Activated B cell treated with CpG ODN at 0.5 μM for 24 hours (primary cell): ENCODE results near the gene TFCP2. TPM values are rescaled to one million over a fixed set of nuclear protein-coding genes. Genes with fewer than 3 reads are reported as not detected.

ENCODE experiments used
- ATAC-seq: fragments of 200-7000 bp; cut with Tn5 transposase; one replicate; pipeline ENCODE4 v1.10.0; 2021; ENCODE audit warnings: low read depth, mild to moderate bottlenecking, moderate library complexity
- CTCF ChIA-PET: fragments of 350-600 bp; sonication (Branson Sonifier 250); formaldehyde crosslinking; loops from one replicate; lab custom pipeline; 2021; ENCODE audit warnings: antibody characterized with exemption; lab: Charles Lee
- POLR2A ChIA-PET: fragments of 350-600 bp; sonication (Branson Sonifier 250); formaldehyde crosslinking; loops from one replicate; lab custom pipeline; 2021; ENCODE audit warnings: antibody characterized with exemption; lab: Charles Lee
- DNase-seq: peaks from one replicate; pipeline ENCODE4 v3.0.0; 2022
- H3K27ac Mint-ChIP-seq: one replicate; pipeline ENCODE4 v1.8.0; 2020; ENCODE audit warnings: mixed read lengths
- H3K27me3 Mint-ChIP-seq: one replicate; pipeline ENCODE4 v1.8.0; 2021; ENCODE audit warnings: mixed read lengths
- H3K36me3 Mint-ChIP-seq: one replicate; pipeline ENCODE4 v1.8.0; 2021; ENCODE audit warnings: low read depth, mixed read lengths
- H3K4me1 Mint-ChIP-seq: one replicate; pipeline ENCODE4 v1.8.0; 2021; ENCODE audit warnings: mixed read lengths
- H3K4me3 Mint-ChIP-seq: one replicate; pipeline ENCODE4 v1.8.0; 2020; ENCODE audit warnings: mild to moderate bottlenecking, mixed read lengths
- H3K9me3 Mint-ChIP-seq: one replicate; pipeline ENCODE4 v1.8.0; 2020; ENCODE audit warnings: mixed read lengths
- CTCF ChIP-seq: fragments of 200-600 bp; IDR thresholded peaks from one replicate; pipeline ENCODE4 v1.8.0; 2022; ENCODE audit warnings: antibody characterized with exemption, mild to moderate bottlenecking
- intact Hi-C: fragments of 100-400 bp; cut with micrococcal nuclease; formaldehyde crosslinking; loops from one replicate; pipeline ENCODE4 v1.15.1; 2024
- total RNA-seq: library from RNA; stranded (reverse); gene quantifications from 2 replicates; pipeline ENCODE4 v1.2.3, GENCODE V29; 2022

TFCP2 gene
- total RNA-seq, 1 donor from 2014 or later, result 36.7 TPM

- no peaks in the 10 kb centered on the region for H3K4me1 Mint-ChIP-seq
- ChIA-PET CTCF (no interaction called here), POLR2A (interaction anchor here (1.0 kb wide), 1 partner anchor 10 kb away, joined by 10 read pairs; no protein-coding TSS in a partner anchor)
- H3K27me3 Mint-ChIP-seq, result no peaks in the 10 kb centered on the region
- H3K9me3 Mint-ChIP-seq, result no peaks in the 10 kb centered on the region
- H3K27ac Mint-ChIP-seq, result no peak overlapping the region
- ATAC-seq (no peak), DNase-seq (no peak)
- no peak overlapping the region for H3K4me3 Mint-ChIP-seq
- intact Hi-C loops, result no loop called here
- peaks cover 56% of the 10 kb centered on the region for H3K36me3 Mint-ChIP-seq
- no peak for TF ChIP-seq CTCF
These were observed 101.3 kb downstream of the TFCP2 start for GRCh38 chr12:51071663-51072062.

- Mint-ChIP-seq H3K4me1 (no peaks in the 10 kb centered on the region), H3K36me3 (peaks cover 66% of the 10 kb centered on the region), H3K27ac (no peak overlapping the region), H3K27me3 (no peaks in the 10 kb centered on the region), H3K4me3 (no peak overlapping the region), H3K9me3 (no peaks in the 10 kb centered on the region)
- no peak for ATAC-seq
- ChIA-PET CTCF (interaction anchor here (1.1 kb wide), 1 partner anchor 271 kb away, joined by 3 read pairs; no protein-coding TSS in a partner anchor), POLR2A (no interaction called here)
- intact Hi-C loops, result no loop called here
- DNase-seq, result no peak
- TF ChIP-seq CTCF, result no peak
These were observed 102.9 kb downstream of the TFCP2 start for GRCh38 chr12:51070004-51070403.

GRCh38 chr12:51067771-51068170, 105.2 kb downstream of the TFCP2 start:
- Mint-ChIP-seq H3K4me3 (no peak overlapping the region), H3K9me3 (no peaks in the 10 kb centered on the region), H3K36me3 (peaks cover 73% of the 10 kb centered on the region), H3K27me3 (no peaks in the 10 kb centered on the region), H3K4me1 (no peaks in the 10 kb centered on the region), H3K27ac (no peak overlapping the region)
- intact Hi-C loops, result no loop called here
- DNase-seq, result no peak
- TF ChIP-seq CTCF, result no peak
- ChIA-PET CTCF (no interaction called here), POLR2A (no interaction called here)
- ATAC-seq, result no peak

GRCh38 chr12:51067229-51067628, 105.7 kb downstream of the TFCP2 start:
- no peak for TF ChIP-seq CTCF
- Mint-ChIP-seq H3K4me1 (no peaks in the 10 kb centered on the region), H3K9me3 (no peaks in the 10 kb centered on the region), H3K36me3 (peaks cover 74% of the 10 kb centered on the region), H3K27me3 (no peaks in the 10 kb centered on the region), H3K27ac (no peak overlapping the region), H3K4me3 (no peak overlapping the region)
- no peak for ATAC-seq
- no peak for DNase-seq
- intact Hi-C loops, result no loop called here
- ChIA-PET POLR2A (interaction anchor here (1.2 kb wide), 1 partner anchor 16 kb away, joined by 4 read pairs; the partner anchor contains the start of gene CSRNP2), CTCF (no interaction called here)

- Mint-ChIP-seq H3K36me3 (peaks cover 77% of the 10 kb centered on the region), H3K4me1 (no peaks in the 10 kb centered on the region), H3K4me3 (no peak overlapping the region), H3K27me3 (no peaks in the 10 kb centered on the region), H3K9me3 (no peaks in the 10 kb centered on the region), H3K27ac (no peak overlapping the region)
- ATAC-seq (no peak), DNase-seq (no peak)
- ChIA-PET CTCF (no interaction called here), POLR2A (no interaction called here)
- intact Hi-C loops, result no loop called here
- no peak for TF ChIP-seq CTCF
These were observed 107.4 kb downstream of the TFCP2 start for GRCh38 chr12:51065530-51065929.
